Measurements from ENCODE around the gene HOXA9.

HOXA9 gene

DNA sequence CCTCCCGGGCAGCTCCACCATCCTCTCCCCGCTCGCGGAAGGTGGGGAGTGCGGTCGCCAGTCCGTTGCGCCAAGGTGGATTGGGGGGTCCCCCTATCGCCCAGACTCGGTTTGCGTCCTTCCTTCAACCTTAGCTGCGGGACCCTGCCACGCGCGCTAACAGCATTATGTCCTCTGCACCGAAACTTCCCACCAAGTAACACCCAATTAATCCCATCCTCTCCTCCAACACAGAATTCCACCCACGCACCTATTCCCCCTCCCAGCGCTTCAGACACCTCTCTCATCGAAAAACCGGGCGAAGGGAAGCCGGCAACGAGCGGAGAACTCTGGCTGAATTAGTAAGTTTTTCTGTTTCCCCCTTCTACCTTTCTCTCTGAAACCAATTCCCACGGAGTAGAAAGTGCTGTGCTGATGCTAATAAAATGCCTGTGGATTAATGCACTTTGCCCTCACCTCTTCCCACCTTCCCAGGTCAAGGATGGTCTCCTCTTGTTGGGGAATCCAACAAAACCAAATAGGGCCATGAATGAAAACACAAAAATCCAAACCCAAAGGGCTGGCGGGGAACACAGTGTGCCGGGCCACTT, 13.9 kb downstream of the HOXA9 start:
- TF ChIP-seq, protein P1, sequence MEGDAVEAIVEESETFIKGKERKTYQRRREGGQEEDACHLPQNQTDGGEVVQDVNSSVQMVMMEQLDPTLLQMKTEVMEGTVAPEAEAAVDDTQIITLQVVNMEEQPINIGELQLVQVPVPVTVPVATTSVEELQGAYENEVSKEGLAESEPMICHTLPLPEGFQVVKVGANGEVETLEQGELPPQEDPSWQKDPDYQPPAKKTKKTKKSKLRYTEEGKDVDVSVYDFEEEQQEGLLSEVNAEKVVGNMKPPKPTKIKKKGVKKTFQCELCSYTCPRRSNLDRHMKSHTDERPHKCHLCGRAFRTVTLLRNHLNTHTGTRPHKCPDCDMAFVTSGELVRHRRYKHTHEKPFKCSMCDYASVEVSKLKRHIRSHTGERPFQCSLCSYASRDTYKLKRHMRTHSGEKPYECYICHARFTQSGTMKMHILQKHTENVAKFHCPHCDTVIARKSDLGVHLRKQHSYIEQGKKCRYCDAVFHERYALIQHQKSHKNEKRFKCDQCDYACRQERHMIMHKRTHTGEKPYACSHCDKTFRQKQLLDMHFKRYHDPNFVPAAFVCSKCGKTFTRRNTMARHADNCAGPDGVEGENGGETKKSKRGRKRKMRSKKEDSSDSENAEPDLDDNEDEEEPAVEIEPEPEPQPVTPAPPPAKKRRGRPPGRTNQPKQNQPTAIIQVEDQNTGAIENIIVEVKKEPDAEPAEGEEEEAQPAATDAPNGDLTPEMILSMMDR (conservative IDR thresholded peaks at IDR 0.05; ENCODE audit: low read depth, low read length) = no peak
- no peak for DNase-seq (ENCODE audit: low read depth)
- H3K4me3 ChIP-seq (ENCODE audit: low read length) = no peak overlapping the region

DNA sequence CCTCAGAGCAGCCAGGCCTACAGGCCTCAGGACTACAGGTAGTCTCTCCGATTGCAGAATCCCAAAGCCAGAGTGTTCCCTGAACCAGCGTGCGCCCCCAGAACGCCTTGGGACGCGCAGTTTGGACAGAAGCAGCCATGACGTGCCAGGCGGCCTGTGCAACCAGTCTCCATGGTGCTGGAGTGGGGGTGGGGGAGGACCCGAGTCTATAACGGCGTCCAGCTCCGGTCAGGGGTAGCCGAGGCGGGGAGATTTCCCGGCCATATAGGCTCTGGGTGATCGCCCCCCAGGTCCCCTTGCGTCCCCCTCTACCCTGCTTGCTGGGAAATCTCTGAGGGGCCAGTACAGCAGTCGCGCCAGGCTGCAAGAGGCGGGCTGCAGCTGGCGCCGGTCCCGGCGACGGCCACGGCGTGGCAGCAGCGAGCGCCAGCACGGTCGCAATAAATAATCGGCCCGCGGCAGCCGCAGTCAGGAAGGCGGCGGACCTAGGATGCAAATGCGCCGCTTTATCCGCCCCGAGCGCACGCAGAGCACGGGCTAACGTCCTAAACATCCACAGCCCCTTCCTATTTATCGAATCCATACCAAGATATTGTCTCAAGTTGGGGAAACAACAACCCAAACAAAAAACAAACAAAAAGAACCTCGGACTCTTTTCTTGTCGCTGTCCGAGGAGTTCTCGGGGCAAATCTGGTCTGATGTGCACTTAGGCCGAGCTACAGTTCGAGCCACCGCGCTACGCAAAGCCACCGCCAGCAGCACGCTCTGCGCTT, 14.6 kb downstream of the HOXA9 start:
- no peak overlapping the region for H3K4me3 ChIP-seq (ENCODE audit: low read length)
- TF ChIP-seq, protein P1 (conservative IDR thresholded peaks at IDR 0.05; ENCODE audit: low read depth, low read length) = peak; percentile 68
- DNase-seq (ENCODE audit: low read depth) = no peak

DNA sequence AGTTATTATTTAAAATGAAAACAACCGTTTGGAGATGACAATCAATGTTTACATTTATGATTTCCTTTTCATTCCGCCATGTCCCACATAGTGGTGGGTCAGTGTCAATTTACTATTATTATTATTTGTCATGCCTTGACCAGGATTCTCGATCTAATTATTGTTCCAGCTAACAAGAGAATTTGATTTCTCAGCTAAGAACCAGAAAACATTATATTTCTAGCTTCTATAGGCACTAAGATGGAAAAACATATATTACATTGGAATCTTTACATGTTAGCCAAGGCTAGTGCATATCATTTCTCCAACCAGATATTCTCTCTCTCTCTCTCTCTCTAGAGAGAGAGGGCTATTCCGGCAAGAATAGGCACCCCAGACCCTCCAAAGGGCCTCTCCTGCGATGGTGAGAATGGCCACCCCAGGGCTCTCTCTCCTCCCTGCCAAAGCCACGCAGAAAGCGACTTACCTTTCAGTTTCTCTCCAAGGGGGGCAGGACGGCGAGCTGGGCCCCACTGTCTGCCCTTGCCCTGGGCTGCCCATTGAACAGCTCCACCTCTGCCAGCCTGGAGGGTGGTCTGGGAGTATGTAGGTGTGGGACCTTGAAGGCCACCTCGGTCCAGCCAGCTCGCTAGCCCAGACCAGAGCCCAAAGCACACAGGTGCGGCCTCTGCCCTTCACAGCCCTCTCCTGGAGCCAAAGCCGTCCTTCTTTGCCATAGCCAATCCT, 15.3 kb downstream of the HOXA9 start:
- DNase-seq (ENCODE audit: low read depth) = no peak
- TF ChIP-seq, protein P1 (conservative IDR thresholded peaks at IDR 0.05; ENCODE audit: low read depth, low read length) = no peak
- no peak overlapping the region for H3K4me3 ChIP-seq (ENCODE audit: low read length)

DNA sequence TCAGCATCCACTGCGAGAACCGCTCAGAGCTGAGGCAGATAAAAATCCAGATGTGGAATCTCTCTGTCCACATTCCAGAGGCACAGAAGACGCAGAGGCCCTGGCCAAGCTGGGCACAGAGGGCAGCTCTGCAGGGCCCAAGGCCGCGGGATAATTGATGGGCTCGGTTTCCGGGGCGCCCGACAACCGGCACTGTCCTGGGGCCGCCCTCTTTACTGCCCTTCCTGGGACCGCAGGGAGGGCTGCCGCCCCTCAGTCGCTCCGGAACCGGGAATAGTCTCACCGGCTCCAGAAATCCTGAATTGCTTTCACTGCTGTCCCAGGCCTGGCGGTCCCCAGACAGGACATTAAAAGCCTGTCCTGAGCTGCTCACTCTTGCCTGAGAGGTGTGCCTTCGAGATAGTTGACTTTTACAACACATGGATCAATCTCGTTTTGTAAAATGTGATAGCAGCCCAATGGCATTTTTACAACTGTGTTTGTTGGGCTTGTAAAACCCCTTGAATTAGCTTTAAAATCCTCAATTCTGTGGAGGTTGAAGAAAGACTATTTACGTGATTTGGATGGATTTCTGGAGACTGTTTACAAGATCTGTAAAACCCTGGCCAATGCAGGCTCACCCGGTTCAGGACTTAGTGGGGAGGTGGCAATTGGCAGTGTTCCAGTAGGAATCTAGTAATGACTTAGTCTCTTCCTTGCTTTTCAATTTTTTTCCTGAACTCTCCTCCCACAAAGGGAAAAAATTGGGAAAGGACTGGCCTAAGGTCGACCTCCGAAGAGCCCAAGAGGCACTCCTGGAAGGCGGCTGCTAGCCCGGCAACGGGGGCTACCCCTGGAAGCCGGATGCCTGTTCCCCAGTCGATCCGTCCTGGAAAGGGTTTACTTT, 16.3 kb downstream of the HOXA9 start:
- H3K4me3 ChIP-seq (ENCODE audit: low read length) = no peak overlapping the region
- no peak for DNase-seq (ENCODE audit: low read depth)
- TF ChIP-seq, protein P1 (conservative IDR thresholded peaks at IDR 0.05; ENCODE audit: low read depth, low read length) = no peak

DNA sequence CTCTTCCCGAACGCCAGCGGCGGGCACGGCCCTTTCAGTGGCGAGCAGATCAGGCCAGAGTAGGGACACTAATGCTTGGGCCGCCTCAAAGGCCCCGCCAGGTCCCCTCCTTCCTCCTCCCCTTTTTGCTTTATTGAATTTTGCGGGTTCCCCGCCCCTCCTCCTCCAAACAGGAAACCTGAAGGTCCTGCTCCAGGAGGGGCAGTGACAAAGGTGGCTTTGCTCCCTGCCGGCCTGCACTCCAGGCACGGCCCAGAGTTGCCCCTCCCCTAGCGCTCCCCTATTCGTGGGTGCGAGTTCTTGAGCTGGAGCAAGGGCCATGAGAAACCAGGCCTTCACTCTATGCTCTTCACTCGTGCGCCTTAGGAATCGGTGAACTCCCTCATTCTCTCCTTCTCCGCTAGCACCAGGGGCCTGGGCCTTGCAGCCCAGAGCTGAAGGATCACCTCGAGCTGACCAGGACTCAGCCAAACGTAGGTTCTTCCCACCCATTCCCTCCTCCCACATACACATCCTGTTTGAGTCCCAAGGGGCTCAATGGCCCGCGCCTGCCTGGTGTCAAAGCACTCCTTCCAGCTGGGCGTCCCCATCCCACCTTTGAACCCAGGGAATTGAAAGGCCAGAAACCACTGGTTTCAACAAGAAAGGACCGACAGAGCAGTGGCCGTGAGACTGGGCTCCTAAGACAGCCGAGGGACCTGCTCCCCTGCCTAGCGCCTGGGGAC, 17.1 kb downstream of the HOXA9 start:
- DNase-seq (ENCODE audit: low read depth) = no peak
- TF ChIP-seq, protein P1 (conservative IDR thresholded peaks at IDR 0.05; ENCODE audit: low read depth, low read length) = no peak
- no peak overlapping the region for H3K4me3 ChIP-seq (ENCODE audit: low read length)
